Mucosa of stomach (tissue), 1 donor: ENCODE data around the gene CENPO.

Source experiments
- H3K27me3 ChIP-seq: one replicate; pipeline ENCODE4 v1.7.0; 2013; ENCODE audit warnings: mild to moderate bottlenecking, low read length; ENCODE audit not compliant: control insufficient read depth, insufficient read depth
- H3K36me3 ChIP-seq: one replicate; pipeline ENCODE4 v1.7.0; 2013; ENCODE audit warnings: low read length; ENCODE audit not compliant: control insufficient read depth, insufficient read depth
- H3K4me1 ChIP-seq: one replicate; pipeline ENCODE4 v1.7.0; 2013; ENCODE audit warnings: mild to moderate bottlenecking, low read length; ENCODE audit not compliant: control insufficient read depth, insufficient read depth
- H3K4me3 ChIP-seq: one replicate; pipeline ENCODE4 v1.7.0; 2013; ENCODE audit warnings: low read length
- H3K9ac ChIP-seq: one replicate; pipeline ENCODE4 v1.7.0; 2013; ENCODE audit warnings: mild to moderate bottlenecking, low read length, moderate library complexity
- H3K9me3 ChIP-seq: one replicate; pipeline ENCODE4 v1.7.0; 2013; ENCODE audit warnings: mild to moderate bottlenecking, low read length, moderate library complexity; ENCODE audit not compliant: control insufficient read depth
- donor health status: Pancreatic carcinoma.

The CENPO gene

GRCh38 chr2:24792874-24793760 is at the start of gene CENPO, which contains the start of gene PTRHD1:
CENPO (plus strand) TSS chr2:24793425; CDS start chr2:24793920, 495 bp downstream.
PTRHD1 (minus strand) TSS chr2:24793391; CDS start chr2:24793377, 14 bp downstream.
- peaks cover 7% of the 10 kb centered on the region for H3K4me1 ChIP-seq

GRCh38 chr2:24743924-24744323 is 49.3 kb upstream of the CENPO start:
- Histone ChIP-seq H3K36me3 (peaks cover 4% of the 10 kb centered on the region), H3K9ac (no peak overlapping the region), H3K9me3 (no peaks in the 10 kb centered on the region), H3K4me3 (no peak overlapping the region), H3K4me1 (no peaks in the 10 kb centered on the region), H3K27me3 (no peaks in the 10 kb centered on the region)

More at GRCh38 chr2:24792874-24793760, at the start of gene CENPO, which contains the start of gene PTRHD1:
- H3K4me3 ChIP-seq, result peak within 1 kb of the TSS; percentile 90
- no peaks in the 10 kb centered on the region for H3K36me3 ChIP-seq
- peak within 1 kb of the TSS; percentile 87 for H3K9ac ChIP-seq
- no peaks in the 10 kb centered on the region for H3K9me3 ChIP-seq
- no peaks in the 10 kb centered on the region for H3K27me3 ChIP-seq

GRCh38 chr2:24744356-24744755 is 48.9 kb upstream of the CENPO start:
- no peak overlapping the region for H3K9ac ChIP-seq
- H3K4me3 ChIP-seq, result no peak overlapping the region
- H3K4me1 ChIP-seq, result no peaks in the 10 kb centered on the region
- peaks cover 4% of the 10 kb centered on the region for H3K36me3 ChIP-seq
- no peaks in the 10 kb centered on the region for H3K9me3 ChIP-seq
- no peaks in the 10 kb centered on the region for H3K27me3 ChIP-seq

- Histone ChIP-seq H3K9ac (no peak overlapping the region), H3K4me3 (no peak overlapping the region), H3K27me3 (no peaks in the 10 kb centered on the region), H3K36me3 (peaks cover 4% of the 10 kb centered on the region), H3K9me3 (no peaks in the 10 kb centered on the region), H3K4me1 (no peaks in the 10 kb centered on the region)
Observed at GRCh38 chr2:24745825-24746224, 47.4 kb upstream of the CENPO start.

- H3K4me1 ChIP-seq, result no peaks in the 10 kb centered on the region
- H3K9ac ChIP-seq, result no peak overlapping the region
- H3K4me3 ChIP-seq, result no peak overlapping the region
- no peaks in the 10 kb centered on the region for H3K9me3 ChIP-seq
- H3K27me3 ChIP-seq, result no peaks in the 10 kb centered on the region
- no peaks in the 10 kb centered on the region for H3K36me3 ChIP-seq
Observed at GRCh38 chr2:24747299-24747698, 45.9 kb upstream of the CENPO start.

- H3K27me3 ChIP-seq, result no peaks in the 10 kb centered on the region
- no peaks in the 10 kb centered on the region for H3K9me3 ChIP-seq
- H3K4me1 ChIP-seq, result no peaks in the 10 kb centered on the region
- H3K9ac ChIP-seq, result no peak overlapping the region
- H3K36me3 ChIP-seq, result peaks cover 3% of the 10 kb centered on the region
- no peak overlapping the region for H3K4me3 ChIP-seq
Observed at GRCh38 chr2:24749069-24749691, 44.0 kb upstream of the CENPO start.

- Histone ChIP-seq H3K36me3 (peaks cover 3% of the 10 kb centered on the region), H3K4me3 (no peak overlapping the region), H3K9ac (no peak overlapping the region), H3K9me3 (no peaks in the 10 kb centered on the region), H3K27me3 (no peaks in the 10 kb centered on the region), H3K4me1 (no peaks in the 10 kb centered on the region)
Observed at GRCh38 chr2:24754985-24755705, 38.1 kb upstream of the CENPO start.

GRCh38 chr2:24756789-24757188 is 36.4 kb upstream of the CENPO start:
- H3K9me3 ChIP-seq, result no peaks in the 10 kb centered on the region

GRCh38 chr2:24761866-24762265 is 31.4 kb upstream of the CENPO start:
- no peaks in the 10 kb centered on the region for H3K9me3 ChIP-seq
- no peaks in the 10 kb centered on the region for H3K27me3 ChIP-seq
- H3K4me1 ChIP-seq, result no peaks in the 10 kb centered on the region
- H3K4me3 ChIP-seq, result no peak overlapping the region
- peaks cover 4% of the 10 kb centered on the region for H3K36me3 ChIP-seq
- H3K9ac ChIP-seq, result no peak overlapping the region

More at GRCh38 chr2:24756789-24757188, 36.4 kb upstream of the CENPO start:
- Histone ChIP-seq H3K4me3 (no peak overlapping the region), H3K27me3 (no peaks in the 10 kb centered on the region), H3K9ac (no peak overlapping the region), H3K36me3 (peaks cover 3% of the 10 kb centered on the region), H3K4me1 (no peaks in the 10 kb centered on the region)

- no peaks in the 10 kb centered on the region for H3K27me3 ChIP-seq
- H3K4me1 ChIP-seq, result no peaks in the 10 kb centered on the region
- H3K36me3 ChIP-seq, result peaks cover 4% of the 10 kb centered on the region
- no peak overlapping the region for H3K4me3 ChIP-seq
- no peak overlapping the region for H3K9ac ChIP-seq
- no peaks in the 10 kb centered on the region for H3K9me3 ChIP-seq
Observed at GRCh38 chr2:24762518-24762917, 30.7 kb upstream of the CENPO start.

- H3K36me3 ChIP-seq, result peaks cover 4% of the 10 kb centered on the region
- no peaks in the 10 kb centered on the region for H3K4me1 ChIP-seq
- no peaks in the 10 kb centered on the region for H3K27me3 ChIP-seq
- H3K9ac ChIP-seq, result no peak overlapping the region
- H3K9me3 ChIP-seq, result no peaks in the 10 kb centered on the region
- H3K4me3 ChIP-seq, result no peak overlapping the region
Observed at GRCh38 chr2:24763843-24764242, 29.4 kb upstream of the CENPO start.

GRCh38 chr2:24766609-24767008 is 26.6 kb upstream of the CENPO start:
- no peaks in the 10 kb centered on the region for H3K4me1 ChIP-seq
- H3K9me3 ChIP-seq, result no peaks in the 10 kb centered on the region
- H3K27me3 ChIP-seq, result no peaks in the 10 kb centered on the region
- H3K9ac ChIP-seq, result no peak overlapping the region
- no peak overlapping the region for H3K4me3 ChIP-seq
- H3K36me3 ChIP-seq, result peaks cover 4% of the 10 kb centered on the region
